Measurements from ENCODE around the gene IFT80.

- TF ChIP-seq, protein P1, sequence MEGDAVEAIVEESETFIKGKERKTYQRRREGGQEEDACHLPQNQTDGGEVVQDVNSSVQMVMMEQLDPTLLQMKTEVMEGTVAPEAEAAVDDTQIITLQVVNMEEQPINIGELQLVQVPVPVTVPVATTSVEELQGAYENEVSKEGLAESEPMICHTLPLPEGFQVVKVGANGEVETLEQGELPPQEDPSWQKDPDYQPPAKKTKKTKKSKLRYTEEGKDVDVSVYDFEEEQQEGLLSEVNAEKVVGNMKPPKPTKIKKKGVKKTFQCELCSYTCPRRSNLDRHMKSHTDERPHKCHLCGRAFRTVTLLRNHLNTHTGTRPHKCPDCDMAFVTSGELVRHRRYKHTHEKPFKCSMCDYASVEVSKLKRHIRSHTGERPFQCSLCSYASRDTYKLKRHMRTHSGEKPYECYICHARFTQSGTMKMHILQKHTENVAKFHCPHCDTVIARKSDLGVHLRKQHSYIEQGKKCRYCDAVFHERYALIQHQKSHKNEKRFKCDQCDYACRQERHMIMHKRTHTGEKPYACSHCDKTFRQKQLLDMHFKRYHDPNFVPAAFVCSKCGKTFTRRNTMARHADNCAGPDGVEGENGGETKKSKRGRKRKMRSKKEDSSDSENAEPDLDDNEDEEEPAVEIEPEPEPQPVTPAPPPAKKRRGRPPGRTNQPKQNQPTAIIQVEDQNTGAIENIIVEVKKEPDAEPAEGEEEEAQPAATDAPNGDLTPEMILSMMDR (IDR thresholded peaks at IDR 0.05): no peak
- no peak for TF ChIP-seq POLR2A (IDR thresholded peaks at IDR 0.05)
These were observed 3.7 kb downstream of the IFT80 start for GRCh38 chr3:160395297-160395696.
